Measurements from ENCODE around the gene ANKZF1.

ANKZF1 gene

GRCh38 chr2:219228041-219228910 lies 1.3 kb upstream of the ANKZF1 start:
- peaks cover 13% of the 10 kb centered on the region for H3K79me2 ChIP-seq (ENCODE audit: insufficient read depth, low read length)
- peak overlapping the region; percentile 99 for H3K4me2 ChIP-seq (ENCODE audit: low read length)
- peak overlapping the region; percentile 7 for H3K27ac ChIP-seq (ENCODE audit: low read depth, low read length, poor library complexity, severe bottlenecking)
- H2AFZ ChIP-seq (ENCODE audit: low read length) = no peak overlapping the region
- no peaks in the 10 kb centered on the region for H3K27me3 ChIP-seq (ENCODE audit: insufficient read depth, low read length)
- peaks cover 24% of the 10 kb centered on the region for H3K4me1 ChIP-seq (ENCODE audit: insufficient read depth, low read length, severe bottlenecking)
- TF ChIP-seq CTCF (IDR thresholded peaks at IDR 0.05; ENCODE audit: low read length) (no peak), EZH2 (IDR thresholded peaks at IDR 0.05; ENCODE audit: borderline replicate concordance, low read length) (no peak)
- no peaks in the 10 kb centered on the region for H3K9me2 ChIP-seq (ENCODE audit: low read depth, low read length)
- no peaks in the 10 kb centered on the region for H4K20me1 ChIP-seq (ENCODE audit: insufficient read depth, low read length)
- peaks cover 57% of the 10 kb centered on the region for H3K36me3 ChIP-seq (ENCODE audit: insufficient read depth, low read length)
- no peaks in the 10 kb centered on the region for H3K9me3 ChIP-seq (ENCODE audit: low read length)
- peak overlapping the region; percentile 87 for H3K4me3 ChIP-seq (ENCODE audit: low read depth, low read length, poor library complexity, severe bottlenecking)
- H3K9ac ChIP-seq (ENCODE audit: low read length) = peak overlapping the region; percentile 100
- H3F3A ChIP-seq (ENCODE audit: insufficient read depth, low read length) = no peaks in the 10 kb centered on the region

GRCh38 chr2:219228911-219229304 lies 698 bp upstream of the ANKZF1 start:
- no peak for TF ChIP-seq EZH2 (IDR thresholded peaks at IDR 0.05; ENCODE audit: borderline replicate concordance, low read length)
- no peak for TF ChIP-seq CTCF (IDR thresholded peaks at IDR 0.05; ENCODE audit: low read length)
- peaks cover 57% of the 10 kb centered on the region for H3K36me3 ChIP-seq (ENCODE audit: insufficient read depth, low read length)
- no peak overlapping the region for H2AFZ ChIP-seq (ENCODE audit: low read length)
- no peaks in the 10 kb centered on the region for H4K20me1 ChIP-seq (ENCODE audit: insufficient read depth, low read length)
- no peaks in the 10 kb centered on the region for H3F3A ChIP-seq (ENCODE audit: insufficient read depth, low read length)
- H3K9me3 ChIP-seq (ENCODE audit: low read length) = no peaks in the 10 kb centered on the region
- peak overlapping the region; percentile 99 for H3K4me2 ChIP-seq (ENCODE audit: low read length)
- no peaks in the 10 kb centered on the region for H3K27me3 ChIP-seq (ENCODE audit: insufficient read depth, low read length)
- H3K9me2 ChIP-seq (ENCODE audit: low read depth, low read length) = no peaks in the 10 kb centered on the region
- H3K4me3 ChIP-seq (ENCODE audit: low read depth, low read length, poor library complexity, severe bottlenecking) = peak overlapping the region; percentile 87
- H3K9ac ChIP-seq (ENCODE audit: low read length) = peak overlapping the region; percentile 100
- H3K27ac ChIP-seq (ENCODE audit: low read depth, low read length, poor library complexity, severe bottlenecking) = peak overlapping the region; percentile 7
- peaks cover 24% of the 10 kb centered on the region for H3K4me1 ChIP-seq (ENCODE audit: insufficient read depth, low read length, severe bottlenecking)
- H3K79me2 ChIP-seq (ENCODE audit: insufficient read depth, low read length) = peaks cover 13% of the 10 kb centered on the region

GRCh38 chr2:219230059-219230540 lies 494 bp downstream of the ANKZF1 start:
- H3K9me2 ChIP-seq (ENCODE audit: low read depth, low read length) = no peaks in the 10 kb centered on the region
- no peak overlapping the region for H2AFZ ChIP-seq (ENCODE audit: low read length)
- H3K27ac ChIP-seq (ENCODE audit: low read depth, low read length, poor library complexity, severe bottlenecking) = peak overlapping the region; percentile 75
- H3K4me3 ChIP-seq (ENCODE audit: low read depth, low read length, poor library complexity, severe bottlenecking) = peak overlapping the region; percentile 87
- no peaks in the 10 kb centered on the region for H3F3A ChIP-seq (ENCODE audit: insufficient read depth, low read length)
- H3K4me2 ChIP-seq (ENCODE audit: low read length) = peak overlapping the region; percentile 73
- peaks cover 13% of the 10 kb centered on the region for H3K79me2 ChIP-seq (ENCODE audit: insufficient read depth, low read length)
- H3K27me3 ChIP-seq (ENCODE audit: insufficient read depth, low read length) = no peaks in the 10 kb centered on the region
- TF ChIP-seq EZH2 (IDR thresholded peaks at IDR 0.05; ENCODE audit: borderline replicate concordance, low read length) (no peak), CTCF (IDR thresholded peaks at IDR 0.05; ENCODE audit: low read length) (no peak)
- peaks cover 57% of the 10 kb centered on the region for H3K36me3 ChIP-seq (ENCODE audit: insufficient read depth, low read length)
- H4K20me1 ChIP-seq (ENCODE audit: insufficient read depth, low read length) = no peaks in the 10 kb centered on the region
- H3K9me3 ChIP-seq (ENCODE audit: low read length) = no peaks in the 10 kb centered on the region
- peaks cover 24% of the 10 kb centered on the region for H3K4me1 ChIP-seq (ENCODE audit: insufficient read depth, low read length, severe bottlenecking)
- peak overlapping the region; percentile 85 for H3K9ac ChIP-seq (ENCODE audit: low read length)
